ENCODE results near the gene TACC2.

GRCh38 chr10:122159141-122159970 lies 170.4 kb downstream of the TACC2 start:
- no peak for TF ChIP-seq CTCF (IDR thresholded peaks at IDR 0.05)
- TF ChIP-seq POLR2A (IDR thresholded peaks at IDR 0.05) = no peak

Data from vagina (tissue), 2 donors.